GM12892 (cell line): Measurements from ENCODE around the gene PLSCR3.

Source experiments
- POLR2AphosphoS5 ChIP-seq: IDR thresholded peaks from 2 replicates; pipeline ENCODE4 v1.6.1; 2011; ENCODE audit warnings: low read depth, low read length, control low read depth
- TAF1 ChIP-seq: IDR thresholded peaks from 2 replicates; pipeline ENCODE4 v1.6.1; 2011; ENCODE audit warnings: low read depth, mild to moderate bottlenecking, control low read depth, low read length, borderline replicate concordance

DNA sequence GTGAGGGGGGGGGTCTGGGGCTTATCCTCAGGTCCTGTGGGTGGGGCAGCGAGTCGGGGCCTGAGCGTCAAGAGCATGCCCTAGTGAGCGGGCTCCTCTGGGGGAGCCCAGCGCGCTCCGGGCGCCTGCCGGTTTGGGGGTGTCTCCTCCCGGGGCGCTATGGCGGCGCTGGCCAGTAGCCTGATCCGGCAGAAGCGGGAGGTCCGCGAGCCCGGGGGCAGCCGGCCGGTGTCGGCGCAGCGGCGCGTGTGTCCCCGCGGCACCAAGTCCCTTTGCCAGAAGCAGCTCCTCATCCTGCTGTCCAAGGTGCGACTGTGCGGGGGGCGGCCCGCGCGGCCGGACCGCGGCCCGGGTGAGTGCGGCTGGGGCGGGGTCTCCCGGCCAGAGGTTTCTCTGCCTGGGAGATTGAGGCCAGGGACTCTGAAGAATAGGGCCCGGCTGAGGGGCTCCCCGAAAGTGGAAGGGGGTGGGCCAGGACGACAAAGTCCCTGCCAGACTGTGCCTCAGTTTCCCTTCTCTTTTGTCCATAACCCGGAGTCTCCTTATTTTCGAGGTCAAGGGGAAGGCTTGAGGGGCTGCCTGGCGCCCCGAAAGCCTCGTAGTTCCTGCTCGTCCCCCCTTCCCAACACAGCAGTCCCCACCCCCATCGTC is 45.3 kb upstream of the PLSCR3 start, which contains the start of gene FGF11:
- TF ChIP-seq TAF1 (no peak), POLR2AphosphoS5 (no peak)
